Endothelial cell of umbilical vein (primary cell): ENCODE results near the gene SAP25. TPM values are rescaled to one million over a fixed set of nuclear protein-coding genes. Genes with fewer than 3 reads are reported as not detected.
A peak's percentile ranks its signal among the peaks of the same experiment; 100 is the strongest.

Experiments
- BruUV-seq: library from RNA; stranded (reverse); fragments of 400-500 nt; replicated peaks from 2 replicates; lab custom pipeline; 2021; lab: Mats Ljungman, UMichigan
- CTCF ChIA-PET: fragments of 300-600, 350-600 bp; sonication (Branson Sonifier 250); formaldehyde crosslinking; loops from one replicate; lab custom pipeline; 2021; ENCODE audit warnings: antibody characterized with exemption, inconsistent platforms; lab: Charles Lee
- POLR2A ChIA-PET: fragments of 300-600, 350-600 bp; sonication (Branson Sonifier 250); formaldehyde crosslinking; loops from one replicate; lab custom pipeline; 2021; ENCODE audit warnings: antibody characterized with exemption, inconsistent platforms; lab: Charles Lee
- DNase-seq: peaks from one replicate; pipeline ENCODE4 v3.0.0-alpha.2; 2011; ENCODE audit warnings: low read depth, low spot score
- FAIRE-seq: peaks from 2 replicates; lab custom pipeline; 2011; peaks lifted over from hg19 to GRCh38; lab: Jason Lieb, UNC
- H2AFZ ChIP-seq: 2 replicates; pipeline ENCODE4 v1.6.0; 2012; ENCODE audit warnings: low read depth, low read length, control low read depth, inconsistent platforms
- H3K27ac ChIP-seq: 2 replicates; pipeline ENCODE4 v1.5.1; 2011; ENCODE audit warnings: low read depth, mild to moderate bottlenecking, control low read depth, low read length, moderate library complexity; ENCODE audit not compliant: insufficient read depth
- H3K27me3 ChIP-seq, 2 experiments: 2 replicates each; pipeline versions ENCODE4 v1.6.0 to v1.6.1; 2011; ENCODE audit warnings: low read length in 2 of 2, mixed read lengths in 1 of 2; ENCODE audit not compliant: control insufficient read depth in 2 of 2, insufficient read depth in 2 of 2
- H3K36me3 ChIP-seq, 2 experiments: 2 replicates in 1 of 2; 3 replicates in 1 of 2; pipeline ENCODE4 v1.5.1; 2011; ENCODE audit warnings: low read length in 2 of 2, mild to moderate bottlenecking in 1 of 2, moderate library complexity in 1 of 2; ENCODE audit not compliant: control insufficient read depth in 2 of 2, insufficient read depth in 2 of 2; ENCODE audit errors: extremely low read depth in 1 of 2
- H3K4me1 ChIP-seq: 3 replicates; pipeline ENCODE4 v1.5.1; 2011; ENCODE audit warnings: mild to moderate bottlenecking, low read length; ENCODE audit not compliant: control insufficient read depth, insufficient read depth; ENCODE audit errors: extremely low read depth
- H3K4me2 ChIP-seq: 2 replicates; pipeline ENCODE4 v1.6.1; 2011; ENCODE audit warnings: low read length, control low read depth, mixed read lengths; ENCODE audit not compliant: insufficient read depth
- H3K4me3 ChIP-seq, 3 experiments: fragments of 200-600 bp in 1 of 3; sonication (generic), shearing (Covaris generic) in 1 of 3; replicated peaks in 1 of 3; 2 replicates each; pipeline ENCODE4 v1.5.1; 2011 to 2016; ENCODE audit warnings: control low read depth in 3 of 3, low read length in 3 of 3, mild to moderate bottlenecking in 2 of 3, inconsistent platforms in 1 of 3, low read depth in 1 of 3, moderate library complexity in 1 of 3; ENCODE audit not compliant: insufficient read depth in 1 of 3
- H3K79me2 ChIP-seq: 2 replicates; pipeline ENCODE4 v1.6.0; 2012; ENCODE audit warnings: low read length, inconsistent platforms; ENCODE audit not compliant: control insufficient read depth, insufficient read depth
- H3K9ac ChIP-seq: replicated peaks from 2 replicates; pipeline ENCODE3; 2011; ENCODE audit warnings: low read length, control low read depth; ENCODE audit not compliant: insufficient read depth; ENCODE audit errors: extremely low read depth
- H3K9me1 ChIP-seq: replicated peaks from 3 replicates; pipeline ENCODE4 v1.6.0; 2011; ENCODE audit warnings: mild to moderate bottlenecking, low read length; ENCODE audit not compliant: control insufficient read depth, insufficient read depth; ENCODE audit errors: extremely low read depth
- H3K9me3 ChIP-seq: replicated peaks from 2 replicates; pipeline ENCODE4 v1.5.1; 2012; ENCODE audit warnings: low read length, inconsistent platforms; ENCODE audit not compliant: control insufficient read depth, insufficient read depth
- H4K20me1 ChIP-seq: replicated peaks from 2 replicates; pipeline ENCODE3; 2011; ENCODE audit warnings: mild to moderate bottlenecking, low read length; ENCODE audit not compliant: control insufficient read depth, insufficient read depth; ENCODE audit errors: extremely low read depth
- CTCF ChIP-seq, 2 donors: IDR thresholded peaks; 1 replicate in 1 of 2; 2 replicates in 1 of 2; pipeline ENCODE4 v1.5.1; 2011; ENCODE audit warnings: low read length in 2 of 2, mild to moderate bottlenecking in 2 of 2, moderate library complexity in 2 of 2, control low read depth in 1 of 2, inconsistent platforms in 1 of 2, low read depth in 1 of 2; ENCODE audit not compliant: insufficient read depth in 1 of 2; ENCODE audit errors: extremely low read depth in 1 of 2
- EZH2 ChIP-seq: IDR thresholded peaks from 2 replicates; pipeline ENCODE4 v1.6.1; 2012; ENCODE audit warnings: borderline replicate concordance, low read depth, mild to moderate bottlenecking, moderate library complexity, low read length, inconsistent platforms; ENCODE audit not compliant: severe bottlenecking
- GATA2 ChIP-seq: IDR thresholded peaks from 2 replicates; pipeline ENCODE4 v1.7.0; 2011; ENCODE audit warnings: low read depth, mild to moderate bottlenecking, moderate library complexity, mixed read lengths, low read length; ENCODE audit not compliant: insufficient read length, insufficient read depth
- JUN ChIP-seq: IDR thresholded peaks from 2 replicates; pipeline ENCODE4 v1.6.1; 2011; ENCODE audit warnings: borderline replicate concordance, low read depth; ENCODE audit not compliant: insufficient read length, insufficient read depth
- MAX ChIP-seq: IDR thresholded peaks from 2 replicates; pipeline ENCODE4 v1.6.1; 2011; ENCODE audit not compliant: insufficient read depth, insufficient read length
- MYC ChIP-seq: IDR thresholded peaks from one replicate; pipeline ENCODE4 v1.6.1; 2011; ENCODE audit warnings: mild to moderate bottlenecking, low read depth, low read length
- POLR2A ChIP-seq: IDR thresholded peaks from 2 replicates; pipeline ENCODE4 v1.6.1; 2012; ENCODE audit warnings: low read depth, mild to moderate bottlenecking, control low read depth, low read length
- POLR2AphosphoS5 ChIP-seq: IDR thresholded peaks from 2 replicates; pipeline ENCODE4 v1.6.1; 2012; ENCODE audit warnings: low read depth, mild to moderate bottlenecking, control low read depth, low read length, moderate library complexity; ENCODE audit not compliant: insufficient read depth
- dilution Hi-C: fragments of 300-500 bp; cut with MboI; formaldehyde crosslinking; loops from one replicate; pipeline ENCODE4 v1.15.0; 2019; ENCODE audit warnings: low sequenced_read_pairs; ENCODE audit not compliant: extremely low pct_ligation_motif_present
- intact Hi-C: fragments of 100-400 bp; cut with micrococcal nuclease; formaldehyde crosslinking; loops from one replicate; pipeline ENCODE4 v1.10.0; 2022
- polyA plus RNA-seq, 4 experiments: library from polyadenylated mRNA; depleted of rRNA in 3 of 4; stranded (reverse) in 3 of 4; unstranded in 1 of 4; fragments of >200 nt; gene quantifications; 2 replicates each; pipeline versions ENCODE4 v1.2.1 to v1.2.3, GENCODE V29; 2011 to 2012; ENCODE audit warnings: missing spikeins in 1 of 4
- total RNA-seq: library from RNA; stranded (reverse); gene quantifications from 2 replicates; pipeline ENCODE4 v1.2.3, GENCODE V29; 2021

Gene SAP25
- total and polyA plus RNA-seq, 2 donors (not counting 3 experiments of a cell fraction or from before 2014, with no cell fraction given), result 3.2 TPM

GRCh38 chr7:100611983-100612729 lies 38.5 kb upstream of the SAP25 start, which contains the start of gene MOSPD3:
MOSPD3 (plus strand) TSS chr7:100612540; CDS start chr7:100612792, 252 bp downstream.
- peak within 1 kb of the TSS; percentile 46 for H3K27ac ChIP-seq
- BruUV-seq, result no TSS peak
- CTCF ChIA-PET, result interaction anchor here (0.6 to 3.6 kb wide), 21 partner anchors 9 to 240 kb away, joined by 3 to 21 read pairs (median 4); partner anchors contain the start of genes EPO, FBXO24, GNB2 and LRCH4
- H3K36me3 ChIP-seq, result no peaks in the 10 kb centered on the region
- H3K79me2 ChIP-seq, result no peaks in the 10 kb centered on the region
- peaks cover 10% of the 10 kb centered on the region for H3K4me1 ChIP-seq
- intact Hi-C loops (loop anchor here (1.0 to 2.0 kb wide), 5 partner anchors 8 to 73 kb away; partner anchors contain the start of genes AGFG2, FBXO24, GNB2 and LRCH4), dilution Hi-C loops (no loop called here)
- H4K20me1 ChIP-seq, result no peaks in the 10 kb centered on the region
- H3K9me1 ChIP-seq, result no peaks in the 10 kb centered on the region
- DNase-seq (peak; percentile 100), FAIRE-seq (peak; percentile 100)
- peak within 1 kb of the TSS; percentile 81 for H2AFZ ChIP-seq
- H3K4me3 ChIP-seq, result peak within 1 kb of the TSS; percentile 18 to 57 (median 56)
- no peaks in the 10 kb centered on the region for H3K9me3 ChIP-seq
- TF ChIP-seq MYC (no peak), GATA2 (no peak), CTCF (IDR thresholded peaks at IDR 0.05; ENCODE audit: extremely low read depth in 1 of 2, insufficient read depth in 1 of 2, low read depth in 1 of 2, low read length in 2 of 2) (no peak), MAX (no peak), POLR2A (peak; percentile 69), EZH2 (no peak), POLR2AphosphoS5 (peak; percentile 69), JUN (peak; percentile 26)
- H3K27me3 ChIP-seq, result no peaks in the 10 kb centered on the region
- H3K4me2 ChIP-seq, result peak within 1 kb of the TSS; percentile 68
- POLR2A ChIA-PET, result interaction anchor here (0.6 to 2.0 kb wide), 5 partner anchors 27 to 263 kb away, joined by 3 to 28 read pairs (median 5); partner anchors contain the start of genes FBXO24, LRCH4, POP7 and SRRT
- peak within 1 kb of the TSS; percentile 65 for H3K9ac ChIP-seq
